Measurements from ENCODE around the gene THAP10. TPM values are rescaled to one million over a fixed set of nuclear protein-coding genes. Genes with fewer than 3 reads are reported as not detected.

The THAP10 gene
- total and polyA plus RNA-seq, 10 donors = 0.41 to 1.4 (median 0.78) TPM

- H3K36me3 ChIP-seq = no peaks in the 10 kb centered on the region
- TF ChIP-seq CTCF (IDR thresholded peaks at IDR 0.05 in 8 of 11, conservative IDR thresholded peaks at IDR 0.05 in 3 of 11) (no peak), POLR2A (IDR thresholded peaks at IDR 0.05) (no peak), POLR2AphosphoS5 (IDR thresholded peaks at IDR 0.05) (no peak)
- no peak for DNase-seq
- no peaks in the 10 kb centered on the region for H3K27me3 ChIP-seq (replicated peaks in 1 of 7)
- 53 to 85% (median 56%) methylated on average over 6 of the region's 6 CpGs for WGBS, 5 donors
- intact Hi-C loops (cut with DNase I; ENCODE audit: low total_unique reads) = no loop called here
- no peak overlapping the region for H3K4me3 ChIP-seq
- no peaks in the 10 kb centered on the region for H3K4me1 ChIP-seq
- H3K9me3 ChIP-seq = peaks cover 0 to under 1% (median 0%) of the 10 kb centered on the region in 8 donors
- H3K27ac ChIP-seq = no peak overlapping the region
These were observed 24.2 kb downstream of the THAP10 start for GRCh38 chr15:70867911-70868467.

GRCh38 chr15:70866982-70867641 lies 25.1 kb downstream of the THAP10 start:
- no peaks in the 10 kb centered on the region for H3K4me1 ChIP-seq
- TF ChIP-seq CTCF (IDR thresholded peaks at IDR 0.05 in 8 of 11, conservative IDR thresholded peaks at IDR 0.05 in 3 of 11) (no peak), POLR2A (IDR thresholded peaks at IDR 0.05) (no peak), POLR2AphosphoS5 (IDR thresholded peaks at IDR 0.05) (no peak)
- H3K9me3 ChIP-seq = no peaks in the 10 kb centered on the region
- intact Hi-C loops (cut with DNase I; ENCODE audit: low total_unique reads) = no loop called here
- DNase-seq = no peak
- no peak overlapping the region for H3K4me3 ChIP-seq
- no peak overlapping the region for H3K27ac ChIP-seq
- no peaks in the 10 kb centered on the region for H3K27me3 ChIP-seq (replicated peaks in 1 of 7)
- 79 to 92% (median 85%) methylated on average over 5 of the region's 5 CpGs for WGBS, 5 donors
- H3K36me3 ChIP-seq = no peaks in the 10 kb centered on the region

GRCh38 chr15:70863450-70864218 lies 28.6 kb downstream of the THAP10 start:
- intact Hi-C loops (cut with DNase I; ENCODE audit: low total_unique reads) = no loop called here
- TF ChIP-seq CTCF (IDR thresholded peaks at IDR 0.05 in 8 of 11, conservative IDR thresholded peaks at IDR 0.05 in 3 of 11) = no peak
- no peak for TF ChIP-seq POLR2AphosphoS5 (IDR thresholded peaks at IDR 0.05)
- TF ChIP-seq POLR2A (IDR thresholded peaks at IDR 0.05) = no peak

DNA sequence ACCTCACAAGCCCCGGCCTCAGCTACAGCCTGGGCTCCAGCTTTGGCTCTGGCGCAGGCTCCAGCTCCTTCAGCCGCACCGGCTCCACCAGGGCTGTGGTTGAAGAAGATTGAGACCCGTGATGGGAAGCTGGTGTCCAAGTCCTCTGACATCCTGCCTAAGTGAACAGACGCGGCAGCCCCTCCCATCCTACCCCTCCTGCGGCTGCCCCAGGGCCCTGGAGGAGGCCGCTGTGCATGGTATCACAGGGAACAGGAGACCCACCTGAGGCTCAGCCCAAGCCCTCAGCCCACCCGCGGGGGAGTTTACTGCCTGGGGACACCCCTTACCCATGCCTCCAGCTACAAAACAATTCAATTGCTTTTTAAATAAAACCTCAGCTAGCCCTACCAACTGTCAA lies 32.2 kb downstream of the THAP10 start:
- WGBS, 5 donors = 84 to 98% (median 86%) methylated on average over 9 to 11 of the region's 11 CpGs
- no peak for DNase-seq
- Histone ChIP-seq H3K4me1 (no peaks in the 10 kb centered on the region), H3K27ac (no peak overlapping the region), H3K27me3 (replicated peaks in 1 of 7) (peaks cover 0 to 25% (median 0%) of the 10 kb centered on the region in 7 donors), H3K9me3 (no peaks in the 10 kb centered on the region), H3K4me3 (no peak overlapping the region), H3K36me3 (no peaks in the 10 kb centered on the region)
- intact Hi-C loops (cut with DNase I; ENCODE audit: low total_unique reads) = no loop called here
- TF ChIP-seq POLR2A (IDR thresholded peaks at IDR 0.05) = no peak
- TF ChIP-seq CTCF (IDR thresholded peaks at IDR 0.05 in 8 of 11, conservative IDR thresholded peaks at IDR 0.05 in 3 of 11) = no peak
- TF ChIP-seq POLR2AphosphoS5 (IDR thresholded peaks at IDR 0.05) = no peak

More at GRCh38 chr15:70863450-70864218, 28.6 kb downstream of the THAP10 start:
- DNase-seq = no peak
- Histone ChIP-seq H3K27ac (no peak overlapping the region), H3K4me1 (no peaks in the 10 kb centered on the region), H3K36me3 (no peaks in the 10 kb centered on the region), H3K4me3 (no peak overlapping the region), H3K27me3 (replicated peaks in 1 of 7) (peaks cover 0 to 11% (median 0%) of the 10 kb centered on the region in 7 donors), H3K9me3 (no peaks in the 10 kb centered on the region)
- WGBS, 5 donors = 68 to 98% (median 71%) methylated on average over 3 to 4 of the region's 4 CpGs
